Endodermal cell (in vitro differentiated cells): ENCODE measurements around the gene SPDYE16. TPM values are rescaled to one million over a fixed set of nuclear protein-coding genes. Genes with fewer than 3 reads are reported as not detected.
"Not testable (repeated sequence)": the region's sequence is repeated elsewhere in the genome, so short reads cannot be mapped to it uniquely, and the experiment has no call there.

Experiments used
- DNase-seq: peaks from one replicate; pipeline ENCODE4 v3.0.0-alpha.2; 2017
- H3K27ac ChIP-seq: 2 replicates; pipeline ENCODE4 v1.5.1; 2013; ENCODE audit warnings: mild to moderate bottlenecking, low read depth, low read length, moderate library complexity
- H3K27me3 ChIP-seq: 2 replicates; pipeline ENCODE4 v1.6.1; 2013; ENCODE audit warnings: mild to moderate bottlenecking, low read length, moderate library complexity; ENCODE audit not compliant: insufficient read depth, control insufficient read depth, poor library complexity, severe bottlenecking
- H3K36me3 ChIP-seq: 2 replicates; pipeline ENCODE4 v1.7.0; 2013; ENCODE audit warnings: mild to moderate bottlenecking, low read length, moderate library complexity; ENCODE audit not compliant: control insufficient read depth, insufficient read depth
- H3K4me1 ChIP-seq: one replicate; pipeline ENCODE4 v1.7.0; 2013; ENCODE audit warnings: low read length; ENCODE audit not compliant: control insufficient read depth, insufficient read depth
- H3K4me3 ChIP-seq: 2 replicates; pipeline ENCODE4 v1.5.1; 2013; ENCODE audit warnings: mild to moderate bottlenecking, low read length, moderate library complexity
- H3K9ac ChIP-seq: 2 replicates; pipeline ENCODE4 v1.6.1; 2013; ENCODE audit warnings: mild to moderate bottlenecking, low read length, moderate library complexity; ENCODE audit not compliant: poor library complexity, severe bottlenecking; ENCODE audit errors: extremely low read depth
- H3K9me3 ChIP-seq: 2 replicates; pipeline ENCODE4 v1.6.1; 2013; ENCODE audit warnings: mild to moderate bottlenecking, low read length, moderate library complexity; ENCODE audit not compliant: control insufficient read depth
- H3K27ac Mint-ChIP-seq: 2 replicates; pipeline ENCODE4 v1.8.0; 2020; ENCODE audit warnings: mixed read lengths
- H3K27me3 Mint-ChIP-seq: 2 replicates; pipeline ENCODE4 v1.8.0; 2021; ENCODE audit warnings: mild to moderate bottlenecking, mixed read lengths; ENCODE audit not compliant: insufficient read depth
- H3K36me3 Mint-ChIP-seq: 2 replicates; pipeline ENCODE4 v1.8.0; 2020; ENCODE audit warnings: low read depth, mixed read lengths
- H3K4me1 Mint-ChIP-seq: 2 replicates; pipeline ENCODE4 v1.8.0; 2020; ENCODE audit warnings: mixed read lengths
- H3K4me3 Mint-ChIP-seq: 2 replicates; pipeline ENCODE4 v1.8.0; 2020; ENCODE audit warnings: mild to moderate bottlenecking, moderate library complexity, mixed read lengths
- H3K9me3 Mint-ChIP-seq: 2 replicates; pipeline ENCODE4 v1.8.0; 2020; ENCODE audit warnings: mild to moderate bottlenecking, mixed read lengths
- CTCF ChIP-seq: fragments of 200-600 bp; sonication (generic); conservative IDR thresholded peaks from 2 replicates; pipeline ENCODE4 v1.5.0; 2021; ENCODE audit warnings: antibody characterized with exemption, mild to moderate bottlenecking
- WGBS, 2 experiments: methylation state at CpG; one replicate each; pipeline versions ENCODE4 v1.1.5 to v1.1.7; 2013; ENCODE audit warnings: missing lambda C conversion rate in 2 of 2, mixed read lengths in 1 of 2; ENCODE audit not compliant: insufficient coverage in 1 of 2, insufficient read length in 1 of 2; 5-methylcytosine and 5-hydroxymethylcytosine counted together
- total RNA-seq, 2 donors: library from RNA; stranded (reverse); fragmentation: NEBNext Ultra II Directional in 1 of 2; extraction: Animal tissue kit (Norgen Biotek cat#: 25700) in 1 of 2; gene quantifications; 2 replicates in 1 of 2; 3 replicates in 1 of 2; pipeline ENCODE4 v1.2.1, GENCODE V29; 2021

SPDYE16 gene
- total RNA-seq, 2 donors from 2014 or later, result 0.37 TPM; not detected in 1

GRCh38 chr7:76509931-76510877 is 32.9 kb downstream of the SPDYE16 start, which contains the start of gene UPK3B:
Gene UPK3B, plus strand, starts transcription at chr7:76510552. Its CDS starts 101 bp downstream, at chr7:76510653.
- peaks cover 4% of the 10 kb centered on the region for H3K4me1 Mint-ChIP-seq
- H3K27me3 ChIP-seq, result no peaks in the 10 kb centered on the region
- no peak within 1 kb of the TSS for H3K4me3 Mint-ChIP-seq
- DNase-seq, result peak; percentile 89
- TF ChIP-seq CTCF, result peak; percentile 17
- H3K36me3 Mint-ChIP-seq, result peaks cover 9% of the 10 kb centered on the region
- WGBS, 2 experiments, result 57 to 75% methylated on average over 5 to 17 of the region's 20 CpGs
- H3K9me3 ChIP-seq, result no peaks in the 10 kb centered on the region
- peaks cover 3% of the 10 kb centered on the region for H3K4me1 ChIP-seq
- H3K9ac ChIP-seq, result no peak within 1 kb of the TSS
- no peak within 1 kb of the TSS for H3K4me3 ChIP-seq
- H3K27ac ChIP-seq, result no peak within 1 kb of the TSS
- no peaks in the 10 kb centered on the region for H3K9me3 Mint-ChIP-seq
- H3K27ac Mint-ChIP-seq, result no peak within 1 kb of the TSS
- no peaks in the 10 kb centered on the region for H3K36me3 ChIP-seq
- H3K27me3 Mint-ChIP-seq, result no peaks in the 10 kb centered on the region

GRCh38 chr7:76507723-76508406 is 35.2 kb downstream of the SPDYE16 start:
- no peaks in the 10 kb centered on the region for H3K9me3 Mint-ChIP-seq
- no peaks in the 10 kb centered on the region for H3K27me3 Mint-ChIP-seq
- peaks cover 9% of the 10 kb centered on the region for H3K36me3 Mint-ChIP-seq
- no peak overlapping the region for H3K27ac ChIP-seq
- H3K27me3 ChIP-seq, result no peaks in the 10 kb centered on the region
- TF ChIP-seq CTCF, result no peak
- DNase-seq, result peak; percentile 29
- no peak overlapping the region for H3K27ac Mint-ChIP-seq
- no peak overlapping the region for H3K4me3 ChIP-seq
- no peaks in the 10 kb centered on the region for H3K36me3 ChIP-seq
- H3K9ac ChIP-seq, result no peak overlapping the region
- no peaks in the 10 kb centered on the region for H3K9me3 ChIP-seq
- peaks cover 3% of the 10 kb centered on the region for H3K4me1 ChIP-seq
- 82 to 86% methylated on average over 9 to 11 of the region's 11 CpGs for WGBS, 2 experiments
- H3K4me3 Mint-ChIP-seq, result no peak overlapping the region
- H3K4me1 Mint-ChIP-seq, result peaks cover 4% of the 10 kb centered on the region

- not testable (repeated sequence) for H3K4me3 ChIP-seq, H3K27ac Mint-ChIP-seq, H3K36me3 Mint-ChIP-seq, H3K27me3 Mint-ChIP-seq, H3K4me3 Mint-ChIP-seq, H3K9me3 Mint-ChIP-seq, H3K27me3 ChIP-seq, H3K27ac ChIP-seq, H3K36me3 ChIP-seq, H3K4me1 Mint-ChIP-seq, H3K9ac ChIP-seq, H3K4me1 ChIP-seq, H3K9me3 ChIP-seq
- WGBS, 2 experiments, result 90 to 95% methylated on average over 8 of the region's 8 CpGs
- peak; percentile 24 for DNase-seq
These were observed 36.5 kb downstream of the SPDYE16 start for GRCh38 chr7:76506643-76507042.
